DOHH2 (cell line): Measurements from ENCODE around the gene KLHL30.

Source experiments
- H3F3A ChIP-seq: fragments of 200-600 bp; sonication (generic), shearing (Covaris generic); 2 replicates; pipeline ENCODE4 v1.6.0; 2016; ENCODE audit warnings: antibody characterized with exemption, mild to moderate bottlenecking; ENCODE audit not compliant: control insufficient read depth, insufficient read depth
- H3K27ac ChIP-seq: fragments of 200-600 bp; sonication (generic); 2 replicates; pipeline ENCODE4 v1.5.1; 2014; ENCODE audit warnings: low read depth, mild to moderate bottlenecking, low read length, moderate library complexity
- H3K27me3 ChIP-seq: fragments of 200-600 bp; sonication (generic); 2 replicates; pipeline ENCODE4 v1.6.1; 2014; ENCODE audit warnings: mild to moderate bottlenecking, low read length, mixed read lengths; ENCODE audit not compliant: control insufficient read depth
- H3K36me3 ChIP-seq: fragments of 200-600 bp; sonication (generic); 2 replicates; pipeline ENCODE4 v1.6.1; 2014; ENCODE audit warnings: mild to moderate bottlenecking, low read length, moderate library complexity, mixed read lengths; ENCODE audit not compliant: control insufficient read depth
- H3K4me1 ChIP-seq: fragments of 200-600 bp; sonication (generic); 2 replicates; pipeline ENCODE4 v1.6.1; 2014; ENCODE audit warnings: mild to moderate bottlenecking, low read length, mixed read lengths; ENCODE audit not compliant: control insufficient read depth
- H3K4me2 ChIP-seq: fragments of 200-600 bp; sonication (generic); 2 replicates; pipeline ENCODE4 v1.6.0; 2014; ENCODE audit warnings: mild to moderate bottlenecking, low read length, moderate library complexity
- H3K4me3 ChIP-seq: fragments of 200-600 bp; sonication (generic); 2 replicates; pipeline ENCODE4 v1.5.1; 2014; ENCODE audit warnings: mild to moderate bottlenecking, low read length, mixed read lengths
- H3K79me2 ChIP-seq: fragments of 200-600 bp; sonication (generic); 2 replicates; pipeline ENCODE4 v1.6.1; 2014; ENCODE audit warnings: mild to moderate bottlenecking, low read length, mixed read lengths; ENCODE audit not compliant: control insufficient read depth
- H3K9me2 ChIP-seq: fragments of 200-600 bp; sonication (generic); replicated peaks from 2 replicates; pipeline ENCODE4 v1.6.1; 2014; ENCODE audit warnings: mild to moderate bottlenecking, low read length, mixed read lengths; ENCODE audit not compliant: control insufficient read depth
- H3K9me3 ChIP-seq: fragments of 200-600 bp; sonication (generic); 2 replicates; pipeline ENCODE4 v1.6.1; 2014; ENCODE audit warnings: antibody characterized with exemption, low read length, mixed read lengths; ENCODE audit not compliant: control insufficient read depth, insufficient read depth
- H4K20me1 ChIP-seq: fragments of 200-600 bp; sonication (generic); 2 replicates; pipeline ENCODE4 v1.6.0; 2014; ENCODE audit warnings: low read depth, mild to moderate bottlenecking, antibody characterized with exemption, low read length, moderate library complexity; ENCODE audit not compliant: control insufficient read depth, insufficient read depth
- CTCF ChIP-seq: fragments of 200-600 bp; sonication (generic); IDR thresholded peaks from one replicate; pipeline ENCODE4 v1.5.1; 2014; ENCODE audit warnings: antibody characterized with exemption, mild to moderate bottlenecking, low read depth, low read length; ENCODE audit not compliant: poor library complexity, severe bottlenecking
- EZH2phosphoT487 ChIP-seq: fragments of 200-600 bp; sonication (generic); IDR thresholded peaks from 2 replicates; pipeline ENCODE4 v1.6.1; 2017; ENCODE audit warnings: borderline replicate concordance, mild to moderate bottlenecking, antibody characterized with exemption, low read length, moderate library complexity, mixed read lengths

The KLHL30 gene

GRCh38 chr2:238174291-238174690 lies 35.8 kb downstream of the KLHL30 start:
- H3K9me3 ChIP-seq = no peaks in the 10 kb centered on the region
- no peak overlapping the region for H3K27ac ChIP-seq
- H3K9me2 ChIP-seq = no peaks in the 10 kb centered on the region
- H3K27me3 ChIP-seq = no peaks in the 10 kb centered on the region
- no peaks in the 10 kb centered on the region for H3K79me2 ChIP-seq
- H4K20me1 ChIP-seq = no peaks in the 10 kb centered on the region
- peaks cover 14% of the 10 kb centered on the region; the same call in 1 of the 2 replicates for H3F3A ChIP-seq
- no peaks in the 10 kb centered on the region for H3K4me1 ChIP-seq
- TF ChIP-seq CTCF (no peak), EZH2phosphoT487 (no peak)
- no peak overlapping the region for H3K4me2 ChIP-seq
- no peak overlapping the region for H3K4me3 ChIP-seq
- peaks cover 90% of the 10 kb centered on the region for H3K36me3 ChIP-seq

DNA sequence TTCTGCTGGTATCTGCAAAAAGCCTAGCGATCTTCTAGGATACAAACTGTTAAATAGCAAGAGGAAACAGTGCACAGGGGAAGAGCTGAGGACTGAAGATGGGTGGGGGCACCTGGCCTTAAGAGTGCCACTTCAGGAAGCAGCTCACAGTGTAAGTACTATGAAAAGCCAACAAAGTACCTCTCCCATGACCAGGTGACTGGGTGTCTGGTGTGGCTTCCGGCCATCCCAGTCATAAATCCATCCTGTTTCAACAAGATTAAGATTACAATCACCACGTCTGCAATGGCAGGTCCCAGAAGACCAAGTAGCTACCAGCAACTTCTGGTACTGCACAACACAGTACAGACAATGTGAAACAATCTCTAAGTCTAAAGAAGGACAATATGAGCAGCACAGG lies 36.2 kb downstream of the KLHL30 start:
- H3K36me3 ChIP-seq = peaks cover 91% of the 10 kb centered on the region
- H3K9me3 ChIP-seq = no peaks in the 10 kb centered on the region

GRCh38 chr2:238176613-238177012 lies 38.1 kb downstream of the KLHL30 start:
- TF ChIP-seq EZH2phosphoT487 = no peak
- no peak for TF ChIP-seq CTCF
- no peaks in the 10 kb centered on the region for H3K9me3 ChIP-seq
- no peak overlapping the region for H3K4me2 ChIP-seq
- peaks cover 93% of the 10 kb centered on the region for H3K36me3 ChIP-seq
- H3K79me2 ChIP-seq = no peaks in the 10 kb centered on the region
- peaks cover 3% of the 10 kb centered on the region; the same call in 1 of the 2 replicates for H3F3A ChIP-seq
- H3K9me2 ChIP-seq = no peaks in the 10 kb centered on the region
- no peaks in the 10 kb centered on the region for H3K4me1 ChIP-seq
- H4K20me1 ChIP-seq = no peaks in the 10 kb centered on the region
- no peak overlapping the region for H3K4me3 ChIP-seq
- H3K27me3 ChIP-seq = no peaks in the 10 kb centered on the region
- H3K27ac ChIP-seq = no peak overlapping the region

More for the DNA sequence above, 36.2 kb downstream of the KLHL30 start:
- Histone ChIP-seq H3F3A (peaks cover 14% of the 10 kb centered on the region; the same call in 1 of the 2 replicates), H3K4me2 (no peak overlapping the region), H3K27me3 (no peaks in the 10 kb centered on the region), H4K20me1 (no peaks in the 10 kb centered on the region), H3K9me2 (no peaks in the 10 kb centered on the region), H3K4me3 (no peak overlapping the region), H3K27ac (no peak overlapping the region), H3K79me2 (no peaks in the 10 kb centered on the region), H3K4me1 (no peaks in the 10 kb centered on the region)
- TF ChIP-seq CTCF (no peak), EZH2phosphoT487 (no peak)

DNA sequence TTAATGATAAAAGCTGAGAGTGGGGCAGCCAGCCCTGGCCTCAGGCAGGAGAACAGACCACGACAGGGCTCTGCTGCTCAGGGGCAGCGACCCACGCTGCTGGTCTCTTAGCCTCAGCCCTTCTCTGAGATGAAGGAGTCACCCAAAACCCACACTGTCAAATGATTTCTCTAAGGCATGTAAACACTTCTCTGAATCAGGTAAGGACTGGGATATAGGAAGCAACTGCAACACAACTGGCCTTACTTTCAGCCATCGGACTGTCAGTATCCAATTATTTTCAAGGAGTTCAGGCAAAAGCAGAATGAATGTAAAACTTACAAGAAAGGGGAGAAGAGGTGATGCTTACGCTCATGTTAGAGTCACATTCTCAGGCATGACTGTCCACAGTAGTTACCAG lies 42.1 kb downstream of the KLHL30 start:
- H3K9me2 ChIP-seq = no peaks in the 10 kb centered on the region
- no peak overlapping the region for H3K27ac ChIP-seq
- H3K79me2 ChIP-seq = no peaks in the 10 kb centered on the region
- no peak overlapping the region for H3K4me2 ChIP-seq
- H4K20me1 ChIP-seq = no peaks in the 10 kb centered on the region
- no peak overlapping the region for H3K4me3 ChIP-seq
- no peaks in the 10 kb centered on the region for H3F3A ChIP-seq
- no peaks in the 10 kb centered on the region for H3K27me3 ChIP-seq
- TF ChIP-seq CTCF (no peak), EZH2phosphoT487 (no peak)
- H3K36me3 ChIP-seq = peaks cover 92% of the 10 kb centered on the region
- H3K9me3 ChIP-seq = no peaks in the 10 kb centered on the region
- H3K4me1 ChIP-seq = no peaks in the 10 kb centered on the region
